ENCODE data around the gene MAML3.

DNA sequence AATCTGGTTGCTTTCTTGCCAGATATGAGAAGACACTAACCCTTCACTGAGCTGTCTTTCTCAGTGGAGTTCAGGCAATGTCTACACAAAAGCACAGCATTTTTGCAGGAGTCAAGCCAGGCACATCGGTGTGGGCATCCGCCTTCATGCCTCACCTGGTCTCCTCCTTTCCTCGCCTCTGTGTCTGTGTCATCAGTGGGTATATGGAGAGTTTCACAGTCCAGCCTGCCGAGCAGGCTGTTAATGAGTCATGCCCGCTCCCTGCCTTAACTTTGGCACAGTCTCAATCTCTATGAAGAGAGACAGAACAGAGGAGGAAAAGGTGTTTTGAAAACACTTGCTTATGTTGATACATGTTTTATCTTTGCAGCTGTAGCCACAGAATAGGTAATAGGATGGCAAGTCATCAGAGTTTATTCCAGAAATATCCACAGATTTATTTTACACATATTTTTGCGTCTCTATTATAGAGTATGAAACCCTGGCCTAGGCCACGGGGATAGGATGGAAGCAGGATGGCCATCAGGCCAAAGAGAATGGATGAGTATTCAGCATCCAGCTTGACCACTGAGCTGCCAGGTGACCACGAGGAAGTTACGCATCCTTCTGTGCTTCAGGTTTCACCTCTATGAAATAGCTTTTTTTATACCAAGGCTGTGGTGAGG is 32.8 kb upstream of the MAML3 start:
- TF ChIP-seq CTCF (conservative IDR thresholded peaks at IDR 0.05; ENCODE audit: low read depth in 2 of 2), result no peak
- no peak for TF ChIP-seq POLR2AphosphoS5 (IDR thresholded peaks at IDR 0.05; ENCODE audit: low read depth)
- no peak for TF ChIP-seq EZH2phosphoT487 (IDR thresholded peaks at IDR 0.05; ENCODE audit: unreplicated experiment)
- TF ChIP-seq JUNB (IDR thresholded peaks at IDR 0.05; ENCODE audit: unreplicated experiment), result no peak
- TF ChIP-seq CREB1 (CRISPR knock-in tag; IDR thresholded peaks at IDR 0.05; ENCODE audit: low read depth), result no peak
- TF ChIP-seq EZH2 (IDR thresholded peaks at IDR 0.05; ENCODE audit: low read depth, unreplicated experiment), result no peak
- TF ChIP-seq, protein P1, sequence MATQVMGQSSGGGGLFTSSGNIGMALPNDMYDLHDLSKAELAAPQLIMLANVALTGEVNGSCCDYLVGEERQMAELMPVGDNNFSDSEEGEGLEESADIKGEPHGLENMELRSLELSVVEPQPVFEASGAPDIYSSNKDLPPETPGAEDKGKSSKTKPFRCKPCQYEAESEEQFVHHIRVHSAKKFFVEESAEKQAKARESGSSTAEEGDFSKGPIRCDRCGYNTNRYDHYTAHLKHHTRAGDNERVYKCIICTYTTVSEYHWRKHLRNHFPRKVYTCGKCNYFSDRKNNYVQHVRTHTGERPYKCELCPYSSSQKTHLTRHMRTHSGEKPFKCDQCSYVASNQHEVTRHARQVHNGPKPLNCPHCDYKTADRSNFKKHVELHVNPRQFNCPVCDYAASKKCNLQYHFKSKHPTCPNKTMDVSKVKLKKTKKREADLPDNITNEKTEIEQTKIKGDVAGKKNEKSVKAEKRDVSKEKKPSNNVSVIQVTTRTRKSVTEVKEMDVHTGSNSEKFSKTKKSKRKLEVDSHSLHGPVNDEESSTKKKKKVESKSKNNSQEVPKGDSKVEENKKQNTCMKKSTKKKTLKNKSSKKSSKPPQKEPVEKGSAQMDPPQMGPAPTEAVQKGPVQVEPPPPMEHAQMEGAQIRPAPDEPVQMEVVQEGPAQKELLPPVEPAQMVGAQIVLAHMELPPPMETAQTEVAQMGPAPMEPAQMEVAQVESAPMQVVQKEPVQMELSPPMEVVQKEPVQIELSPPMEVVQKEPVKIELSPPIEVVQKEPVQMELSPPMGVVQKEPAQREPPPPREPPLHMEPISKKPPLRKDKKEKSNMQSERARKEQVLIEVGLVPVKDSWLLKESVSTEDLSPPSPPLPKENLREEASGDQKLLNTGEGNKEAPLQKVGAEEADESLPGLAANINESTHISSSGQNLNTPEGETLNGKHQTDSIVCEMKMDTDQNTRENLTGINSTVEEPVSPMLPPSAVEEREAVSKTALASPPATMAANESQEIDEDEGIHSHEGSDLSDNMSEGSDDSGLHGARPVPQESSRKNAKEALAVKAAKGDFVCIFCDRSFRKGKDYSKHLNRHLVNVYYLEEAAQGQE (IDR thresholded peaks at IDR 0.05; ENCODE audit: unreplicated experiment), result no peak
- TF ChIP-seq ZNF331 (CRISPR knock-in tag; IDR thresholded peaks at IDR 0.05; ENCODE audit: low read depth), result no peak
- TF ChIP-seq, protein P2, sequence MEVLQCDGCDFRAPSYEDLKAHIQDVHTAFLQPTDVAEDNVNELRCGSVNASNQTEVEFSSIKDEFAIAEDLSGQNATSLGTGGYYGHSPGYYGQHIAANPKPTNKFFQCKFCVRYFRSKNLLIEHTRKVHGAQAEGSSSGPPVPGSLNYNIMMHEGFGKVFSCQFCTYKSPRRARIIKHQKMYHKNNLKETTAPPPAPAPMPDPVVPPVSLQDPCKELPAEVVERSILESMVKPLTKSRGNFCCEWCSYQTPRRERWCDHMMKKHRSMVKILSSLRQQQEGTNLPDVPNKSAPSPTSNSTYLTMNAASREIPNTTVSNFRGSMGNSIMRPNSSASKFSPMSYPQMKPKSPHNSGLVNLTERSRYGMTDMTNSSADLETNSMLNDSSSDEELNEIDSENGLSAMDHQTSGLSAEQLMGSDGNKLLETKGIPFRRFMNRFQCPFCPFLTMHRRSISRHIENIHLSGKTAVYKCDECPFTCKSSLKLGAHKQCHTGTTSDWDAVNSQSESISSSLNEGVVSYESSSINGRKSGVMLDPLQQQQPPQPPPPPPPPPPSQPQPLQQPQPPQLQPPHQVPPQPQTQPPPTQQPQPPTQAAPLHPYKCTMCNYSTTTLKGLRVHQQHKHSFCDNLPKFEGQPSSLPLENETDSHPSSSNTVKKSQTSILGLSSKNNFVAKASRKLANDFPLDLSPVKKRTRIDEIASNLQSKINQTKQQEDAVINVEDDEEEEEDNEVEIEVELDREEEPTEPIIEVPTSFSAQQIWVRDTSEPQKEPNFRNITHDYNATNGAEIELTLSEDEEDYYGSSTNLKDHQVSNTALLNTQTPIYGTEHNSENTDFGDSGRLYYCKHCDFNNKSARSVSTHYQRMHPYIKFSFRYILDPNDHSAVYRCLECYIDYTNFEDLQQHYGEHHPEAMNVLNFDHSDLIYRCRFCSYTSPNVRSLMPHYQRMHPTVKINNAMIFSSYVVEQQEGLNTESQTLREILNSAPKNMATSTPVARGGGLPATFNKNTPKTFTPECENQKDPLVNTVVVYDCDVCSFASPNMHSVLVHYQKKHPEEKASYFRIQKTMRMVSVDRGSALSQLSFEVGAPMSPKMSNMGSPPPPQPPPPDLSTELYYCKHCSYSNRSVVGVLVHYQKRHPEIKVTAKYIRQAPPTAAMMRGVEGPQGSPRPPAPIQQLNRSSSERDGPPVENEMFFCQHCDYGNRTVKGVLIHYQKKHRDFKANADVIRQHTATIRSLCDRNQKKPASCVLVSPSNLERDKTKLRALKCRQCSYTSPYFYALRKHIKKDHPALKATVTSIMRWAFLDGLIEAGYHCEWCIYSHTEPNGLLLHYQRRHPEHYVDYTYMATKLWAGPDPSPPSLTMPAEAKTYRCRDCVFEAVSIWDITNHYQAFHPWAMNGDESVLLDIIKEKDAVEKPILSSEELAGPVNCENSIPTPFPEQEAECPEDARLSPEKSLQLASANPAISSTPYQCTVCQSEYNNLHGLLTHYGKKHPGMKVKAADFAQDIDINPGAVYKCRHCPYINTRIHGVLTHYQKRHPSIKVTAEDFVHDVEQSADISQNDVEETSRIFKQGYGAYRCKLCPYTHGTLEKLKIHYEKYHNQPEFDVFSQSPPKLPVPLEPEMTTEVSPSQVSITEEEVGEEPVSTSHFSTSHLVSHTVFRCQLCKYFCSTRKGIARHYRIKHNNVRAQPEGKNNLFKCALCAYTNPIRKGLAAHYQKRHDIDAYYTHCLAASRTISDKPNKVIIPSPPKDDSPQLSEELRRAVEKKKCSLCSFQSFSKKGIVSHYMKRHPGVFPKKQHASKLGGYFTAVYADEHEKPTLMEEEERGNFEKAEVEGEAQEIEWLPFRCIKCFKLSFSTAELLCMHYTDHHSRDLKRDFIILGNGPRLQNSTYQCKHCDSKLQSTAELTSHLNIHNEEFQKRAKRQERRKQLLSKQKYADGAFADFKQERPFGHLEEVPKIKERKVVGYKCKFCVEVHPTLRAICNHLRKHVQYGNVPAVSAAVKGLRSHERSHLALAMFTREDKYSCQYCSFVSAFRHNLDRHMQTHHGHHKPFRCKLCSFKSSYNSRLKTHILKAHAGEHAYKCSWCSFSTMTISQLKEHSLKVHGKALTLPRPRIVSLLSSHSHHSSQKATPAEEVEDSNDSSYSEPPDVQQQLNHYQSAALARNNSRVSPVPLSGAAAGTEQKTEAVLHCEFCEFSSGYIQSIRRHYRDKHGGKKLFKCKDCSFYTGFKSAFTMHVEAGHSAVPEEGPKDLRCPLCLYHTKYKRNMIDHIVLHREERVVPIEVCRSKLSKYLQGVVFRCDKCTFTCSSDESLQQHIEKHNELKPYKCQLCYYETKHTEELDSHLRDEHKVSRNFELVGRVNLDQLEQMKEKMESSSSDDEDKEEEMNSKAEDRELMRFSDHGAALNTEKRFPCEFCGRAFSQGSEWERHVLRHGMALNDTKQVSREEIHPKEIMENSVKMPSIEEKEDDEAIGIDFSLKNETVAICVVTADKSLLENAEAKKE (CRISPR knock-in tag; IDR thresholded peaks at IDR 0.05), result no peak
